ENCODE measurements around the gene EIF6. TPM values are rescaled to one million over a fixed set of nuclear protein-coding genes. Genes with fewer than 3 reads are reported as not detected.

Gene EIF6
- polyA plus RNA-seq, 4 donors: 186 to 394 (median 284) TPM

DNA sequence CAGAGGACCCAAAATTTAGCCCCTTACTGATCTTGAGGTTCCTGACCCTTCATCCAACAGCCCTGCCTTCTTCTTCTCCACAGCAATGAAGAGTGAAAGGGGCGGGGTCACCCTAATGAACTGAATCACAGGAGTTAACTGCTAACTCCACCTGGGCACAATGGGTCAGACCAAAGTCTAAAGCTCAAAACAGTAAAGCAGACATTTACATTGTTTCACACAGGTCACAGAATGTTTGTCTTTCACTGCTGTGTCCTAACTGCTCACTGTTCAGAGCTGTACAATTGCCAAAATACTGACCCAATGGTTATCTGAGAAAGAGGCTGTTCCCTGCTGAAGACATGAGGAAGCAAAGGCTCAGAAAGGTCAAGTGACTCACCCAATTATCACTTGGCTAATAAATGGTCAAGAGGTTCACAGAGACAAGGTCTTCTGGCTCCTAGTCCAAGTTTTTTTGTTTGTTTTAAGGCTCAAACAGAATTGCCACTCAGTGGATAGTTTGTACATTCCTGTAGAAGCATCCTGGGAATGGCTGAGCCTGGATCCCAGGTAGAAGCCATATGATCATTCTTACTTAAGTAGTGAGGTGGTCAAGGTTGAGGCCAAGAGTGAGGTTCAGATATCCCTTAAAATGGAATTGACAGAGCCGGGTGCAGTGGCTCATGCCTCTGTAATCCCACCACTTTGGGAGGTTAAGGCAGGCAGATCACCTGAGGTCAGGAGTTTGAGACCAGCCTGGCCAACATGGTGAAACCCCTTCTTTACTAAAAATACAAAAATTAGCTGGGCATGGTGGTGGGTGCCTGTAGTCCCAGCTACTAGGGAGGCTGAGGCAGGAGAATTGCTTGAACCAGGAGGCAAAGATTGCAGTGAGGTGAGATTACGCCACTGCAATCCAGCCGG is 42.8 kb upstream of the EIF6 start:
- no peak overlapping the region for H3K4me3 ChIP-seq (ENCODE audit: low read depth in 1 of 3, low read length in 3 of 3)
- H3K36me3 ChIP-seq (ENCODE audit: control insufficient read depth in 3 of 3, insufficient read depth in 2 of 3, low read depth in 1 of 3, low read length in 3 of 3): peaks cover 0 to 4% (median 0%) of the 10 kb centered on the region in 3 donors
- DNase-seq: peak; percentile 95 to 99
- H3K4me1 ChIP-seq (ENCODE audit: control insufficient read depth in 3 of 3, insufficient read depth in 2 of 3, low read depth in 1 of 3, low read length in 2 of 3): peaks cover 4 to 46% (median 6%) of the 10 kb centered on the region in 3 donors
- 36 to 82% (median 61%) methylated on average over 4 of the region's 4 CpGs for WGBS, 3 donors
- no peaks in the 10 kb centered on the region for H3K9me3 ChIP-seq (ENCODE audit: control insufficient read depth in 2 of 2, insufficient read depth in 1 of 2, low read depth in 1 of 2, low read length in 1 of 2)
- peak overlapping the region; percentile 75 to 88 (median 88) for H3K27ac ChIP-seq (ENCODE audit: low read depth in 1 of 3, low read length in 2 of 3)
- H3K27me3 ChIP-seq (ENCODE audit: control insufficient read depth in 3 of 3, insufficient read depth in 3 of 3, low read length in 3 of 3): no peaks in the 10 kb centered on the region
- no peak for FAIRE-seq

DNA sequence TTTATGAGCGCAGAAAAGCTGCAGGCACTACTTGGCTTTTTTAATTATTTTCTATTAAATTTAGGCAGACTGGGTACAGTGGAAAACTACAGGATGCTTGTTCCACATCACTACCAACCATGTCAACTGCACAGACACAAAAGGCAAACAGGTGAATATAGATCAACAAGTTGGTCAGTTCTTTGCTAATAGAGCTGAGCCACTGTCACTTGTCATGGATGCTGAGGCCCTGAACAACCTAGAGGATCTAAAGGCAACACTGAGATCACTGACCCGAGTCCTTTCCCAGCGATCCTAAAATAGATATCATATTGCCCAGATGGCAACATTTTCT is 42.1 kb upstream of the EIF6 start:
- Histone ChIP-seq H3K27ac (ENCODE audit: low read depth in 1 of 3, low read length in 2 of 3) (peak overlapping the region; percentile 69 to 88 (median 75)), H3K9me3 (ENCODE audit: control insufficient read depth in 2 of 2, insufficient read depth in 1 of 2, low read depth in 1 of 2, low read length in 1 of 2) (no peaks in the 10 kb centered on the region), H3K36me3 (ENCODE audit: control insufficient read depth in 3 of 3, insufficient read depth in 2 of 3, low read depth in 1 of 3, low read length in 3 of 3) (peaks cover 0 to 4% (median 0%) of the 10 kb centered on the region in 3 donors), H3K4me1 (ENCODE audit: control insufficient read depth in 3 of 3, insufficient read depth in 2 of 3, low read depth in 1 of 3, low read length in 2 of 3) (peaks cover 4 to 46% (median 6%) of the 10 kb centered on the region in 3 donors), H3K4me3 (ENCODE audit: low read depth in 1 of 3, low read length in 3 of 3) (no peak overlapping the region), H3K27me3 (ENCODE audit: control insufficient read depth in 3 of 3, insufficient read depth in 3 of 3, low read length in 3 of 3) (no peaks in the 10 kb centered on the region)
- 40 to 81% (median 63%) methylated on average over 3 of the region's 3 CpGs for WGBS, 3 donors
- DNase-seq: no peak
- FAIRE-seq: no peak

DNA sequence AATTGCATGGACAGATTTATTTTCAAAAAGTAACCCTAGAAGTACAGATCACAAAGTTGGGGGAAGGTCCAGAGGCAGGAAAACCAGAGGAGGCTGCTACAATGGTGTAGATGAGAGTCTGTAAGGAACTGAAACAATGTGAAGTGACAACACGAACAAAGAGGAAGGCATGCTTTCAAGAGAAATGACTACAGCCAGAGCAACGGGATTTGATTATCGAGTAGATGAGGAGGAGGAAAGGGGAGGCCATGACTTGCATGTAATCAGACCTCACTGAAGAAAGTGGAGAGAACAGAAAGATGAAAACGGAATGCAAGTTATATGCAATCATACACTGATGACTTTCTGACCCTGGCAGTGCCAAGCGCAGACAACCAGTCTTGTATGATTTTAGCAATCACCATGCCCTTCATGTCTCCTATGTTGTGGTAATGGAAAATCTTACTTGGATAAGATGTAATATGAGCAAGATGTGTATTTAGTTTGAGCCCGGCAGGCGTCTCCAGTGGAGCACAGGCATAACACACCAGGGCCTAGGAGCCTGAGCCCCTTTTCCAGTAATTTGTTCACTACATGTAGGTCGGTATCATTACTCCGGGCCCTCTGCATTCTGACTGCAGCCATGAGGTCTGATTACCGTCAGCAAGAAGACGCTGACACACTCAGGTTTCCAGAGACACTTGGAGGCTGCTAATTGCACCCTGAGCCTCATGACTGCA is 41.6 kb upstream of the EIF6 start:
- FAIRE-seq: no peak
- Histone ChIP-seq H3K4me1 (ENCODE audit: control insufficient read depth in 3 of 3, insufficient read depth in 2 of 3, low read depth in 1 of 3, low read length in 2 of 3) (peaks cover 4 to 46% (median 6%) of the 10 kb centered on the region in 3 donors), H3K27me3 (ENCODE audit: control insufficient read depth in 3 of 3, insufficient read depth in 3 of 3, low read length in 3 of 3) (no peaks in the 10 kb centered on the region), H3K9me3 (ENCODE audit: control insufficient read depth in 2 of 2, insufficient read depth in 1 of 2, low read depth in 1 of 2, low read length in 1 of 2) (no peaks in the 10 kb centered on the region), H3K27ac (ENCODE audit: low read depth in 1 of 3, low read length in 2 of 3) (peak overlapping the region; percentile 69 to 88 (median 75)), H3K36me3 (ENCODE audit: control insufficient read depth in 3 of 3, insufficient read depth in 2 of 3, low read depth in 1 of 3, low read length in 3 of 3) (peaks cover 0 to 4% (median 0%) of the 10 kb centered on the region in 3 donors), H3K4me3 (ENCODE audit: low read depth in 1 of 3, low read length in 3 of 3) (no peak overlapping the region)
- peak in 1 of 2 donors; percentile 65 for DNase-seq
- 74 to 79% (median 78%) methylated on average over 11 of the region's 11 CpGs for WGBS, 3 donors

DNA sequence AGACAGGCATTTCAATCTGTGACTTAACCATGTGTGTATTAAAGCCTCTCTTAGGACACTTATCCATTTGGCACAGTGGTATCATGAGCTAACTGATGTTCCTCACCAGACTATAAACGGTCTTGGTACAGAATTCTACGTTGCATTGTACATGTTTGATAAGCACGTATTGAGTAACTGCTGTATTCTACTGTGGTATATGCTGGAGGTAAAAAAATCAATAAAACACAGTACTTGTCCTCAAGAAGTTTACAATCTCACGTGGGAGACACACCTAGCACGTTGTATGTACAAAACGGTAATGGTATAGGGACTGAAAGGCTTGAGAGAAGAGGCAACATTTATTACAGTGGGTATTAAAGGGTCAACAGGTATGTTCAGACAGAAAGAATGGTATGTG is 40.8 kb upstream of the EIF6 start:
- no peak for FAIRE-seq
- Histone ChIP-seq H3K36me3 (ENCODE audit: control insufficient read depth in 3 of 3, insufficient read depth in 2 of 3, low read depth in 1 of 3, low read length in 3 of 3) (peaks cover 0 to 4% (median 0%) of the 10 kb centered on the region in 3 donors), H3K27ac (ENCODE audit: low read depth in 1 of 3, low read length in 2 of 3) (peak overlapping the region in 2 of 3 donors; percentile 69 to 88), H3K4me3 (ENCODE audit: low read depth in 1 of 3, low read length in 3 of 3) (no peak overlapping the region), H3K9me3 (ENCODE audit: control insufficient read depth in 2 of 2, insufficient read depth in 1 of 2, low read depth in 1 of 2, low read length in 1 of 2) (no peaks in the 10 kb centered on the region), H3K27me3 (ENCODE audit: control insufficient read depth in 3 of 3, insufficient read depth in 3 of 3, low read length in 3 of 3) (no peaks in the 10 kb centered on the region), H3K4me1 (ENCODE audit: control insufficient read depth in 3 of 3, insufficient read depth in 2 of 3, low read depth in 1 of 3, low read length in 2 of 3) (peaks cover 4 to 51% (median 6%) of the 10 kb centered on the region in 3 donors)
- WGBS, 3 donors: 26 to 68% (median 50%) methylated on average over 6 of the region's 6 CpGs
- DNase-seq: peak; percentile 68 to 80

DNA sequence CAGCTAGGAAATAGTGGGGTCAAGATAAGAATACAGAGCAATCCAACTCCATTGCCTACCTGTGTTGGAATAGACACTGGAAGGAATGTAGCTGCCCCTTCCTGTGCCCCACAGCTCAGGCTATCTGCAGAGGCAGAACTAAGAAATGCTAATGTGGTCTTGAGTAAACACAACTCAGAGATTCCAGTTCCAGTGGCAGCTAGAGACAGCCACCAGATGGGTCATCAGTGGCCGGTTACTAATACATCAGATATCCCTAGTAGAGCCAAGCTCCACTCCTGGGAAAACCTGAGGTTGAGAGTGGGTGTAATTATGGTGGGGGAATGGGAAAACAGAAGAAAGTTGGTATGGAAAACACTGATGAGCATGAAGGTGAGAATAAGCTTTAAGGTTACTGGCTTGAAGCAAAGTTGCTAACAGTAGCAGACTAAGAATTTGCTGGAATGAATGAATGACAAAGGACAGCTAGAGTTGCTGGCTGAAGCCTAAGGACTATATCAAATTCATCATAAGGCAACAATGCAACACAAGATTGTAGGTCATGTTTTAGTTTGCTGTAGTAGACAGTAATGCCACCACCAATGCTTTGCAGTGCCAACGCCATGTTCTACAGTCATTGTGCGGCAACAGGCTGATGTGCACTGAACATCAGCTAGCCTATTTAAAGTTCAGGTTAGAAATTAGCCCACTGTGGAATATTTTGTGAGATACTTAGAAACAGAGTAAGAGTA is 36.0 kb upstream of the EIF6 start:
- Histone ChIP-seq H3K27ac (ENCODE audit: low read depth in 1 of 3, low read length in 2 of 3) (peak overlapping the region in 2 of 3 donors; percentile 35 to 86), H3K4me3 (ENCODE audit: low read depth in 1 of 3, low read length in 3 of 3) (no peak overlapping the region), H3K36me3 (ENCODE audit: control insufficient read depth in 3 of 3, insufficient read depth in 2 of 3, low read depth in 1 of 3, low read length in 3 of 3) (peaks cover 0 to 4% (median 0%) of the 10 kb centered on the region in 3 donors), H3K9me3 (ENCODE audit: control insufficient read depth in 2 of 2, insufficient read depth in 1 of 2, low read depth in 1 of 2, low read length in 1 of 2) (no peaks in the 10 kb centered on the region), H3K27me3 (ENCODE audit: control insufficient read depth in 3 of 3, insufficient read depth in 3 of 3, low read length in 3 of 3) (no peaks in the 10 kb centered on the region), H3K4me1 (ENCODE audit: control insufficient read depth in 3 of 3, insufficient read depth in 2 of 3, low read depth in 1 of 3, low read length in 2 of 3) (peaks cover 3 to 45% (median 3%) of the 10 kb centered on the region in 3 donors)
- peak in 1 of 2 donors; percentile 74 for DNase-seq
- WGBS, 3 donors: 94 to 97% (median 96%) methylated on average over 3 of the region's 3 CpGs
- FAIRE-seq: no peak

DNA sequence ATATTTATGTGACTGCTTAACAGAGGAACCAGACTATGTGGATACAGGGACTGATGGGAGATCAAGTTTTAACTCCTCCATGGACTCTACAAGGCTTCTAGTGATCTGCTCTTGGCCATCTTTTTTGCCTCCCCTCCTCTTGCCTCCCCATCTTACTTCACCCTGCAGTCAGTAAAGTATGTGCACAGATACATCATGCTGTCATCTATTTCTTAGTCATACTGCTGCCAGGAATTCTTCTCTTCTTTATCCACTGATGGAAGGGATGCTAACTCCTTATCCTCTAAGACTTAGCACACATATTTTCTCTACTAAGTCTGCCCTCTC is 35.3 kb upstream of the EIF6 start:
- H3K4me1 ChIP-seq (ENCODE audit: control insufficient read depth in 3 of 3, insufficient read depth in 2 of 3, low read depth in 1 of 3, low read length in 2 of 3): peaks cover 3 to 41% (median 3%) of the 10 kb centered on the region in 3 donors
- H3K36me3 ChIP-seq (ENCODE audit: control insufficient read depth in 3 of 3, insufficient read depth in 2 of 3, low read depth in 1 of 3, low read length in 3 of 3): peaks cover 0 to 4% (median 0%) of the 10 kb centered on the region in 3 donors
- no peaks in the 10 kb centered on the region for H3K9me3 ChIP-seq (ENCODE audit: control insufficient read depth in 2 of 2, insufficient read depth in 1 of 2, low read depth in 1 of 2, low read length in 1 of 2)
- no peak overlapping the region for H3K4me3 ChIP-seq (ENCODE audit: low read depth in 1 of 3, low read length in 3 of 3)
- DNase-seq (peak in 1 of 2 donors; percentile 36), FAIRE-seq (no peak)
- H3K27me3 ChIP-seq (ENCODE audit: control insufficient read depth in 3 of 3, insufficient read depth in 3 of 3, low read length in 3 of 3): no peaks in the 10 kb centered on the region
- peak overlapping the region in 2 of 3 donors; percentile 35 to 86 for H3K27ac ChIP-seq (ENCODE audit: low read depth in 1 of 3, low read length in 2 of 3)

DNA sequence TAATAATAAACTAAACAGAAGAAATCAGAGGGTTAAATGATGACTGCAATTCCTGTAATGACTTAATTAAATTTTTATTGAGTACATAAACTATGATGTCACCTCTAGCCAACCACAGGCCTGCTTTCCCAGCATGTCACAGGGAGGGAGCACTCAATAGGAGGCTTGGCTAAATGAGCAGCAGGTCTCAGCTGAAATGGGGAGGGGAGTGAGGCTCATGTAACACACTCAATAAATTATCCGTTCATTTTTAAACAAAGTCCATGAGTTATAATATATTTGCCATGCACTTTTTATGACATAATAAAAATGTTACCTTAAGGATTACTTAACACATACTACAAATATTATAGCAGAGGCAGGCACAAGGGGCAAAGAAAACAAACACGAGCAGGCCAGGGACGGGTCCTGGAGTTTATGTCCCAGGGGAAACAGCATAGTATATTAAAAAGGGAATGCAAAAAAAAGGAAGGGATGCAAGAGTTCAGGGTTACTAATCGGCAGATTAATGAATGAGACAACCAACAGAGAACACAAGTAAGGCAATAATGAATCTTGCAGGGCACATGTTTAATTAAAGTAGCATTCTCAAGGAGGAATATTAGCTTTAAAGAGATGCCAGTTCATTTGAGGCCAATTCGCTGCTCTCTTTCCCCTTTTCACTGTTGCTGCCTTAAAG is 34.8 kb upstream of the EIF6 start:
- Histone ChIP-seq H3K36me3 (ENCODE audit: control insufficient read depth in 3 of 3, insufficient read depth in 2 of 3, low read depth in 1 of 3, low read length in 3 of 3) (peaks cover 0 to 4% (median 0%) of the 10 kb centered on the region in 3 donors), H3K27ac (ENCODE audit: low read depth in 1 of 3, low read length in 2 of 3) (peak overlapping the region; percentile 35 to 86 (median 48)), H3K4me1 (ENCODE audit: control insufficient read depth in 3 of 3, insufficient read depth in 2 of 3, low read depth in 1 of 3, low read length in 2 of 3) (peaks cover 3 to 41% (median 3%) of the 10 kb centered on the region in 3 donors), H3K4me3 (ENCODE audit: low read depth in 1 of 3, low read length in 3 of 3) (no peak overlapping the region), H3K27me3 (ENCODE audit: control insufficient read depth in 3 of 3, insufficient read depth in 3 of 3, low read length in 3 of 3) (no peaks in the 10 kb centered on the region), H3K9me3 (ENCODE audit: control insufficient read depth in 2 of 2, insufficient read depth in 1 of 2, low read depth in 1 of 2, low read length in 1 of 2) (no peaks in the 10 kb centered on the region)
- WGBS, 3 donors: 33 to 53% (median 50%) methylated on average over 5 of the region's 5 CpGs
- FAIRE-seq (no peak), DNase-seq (peak; percentile 57 to 80)

Measured in small intestine (tissue), 7 donors.